HEK293 (cell line): Measurements from ENCODE around the gene IFIT2.

Source experiments
- EGR2 ChIP-seq: fragments of 450-650 bp; formaldehyde crosslinking; IDR thresholded peaks from 2 replicates; pipeline ENCODE4 v1.5.1; 2016; ENCODE audit warnings: low read depth, missing biosample characterization, missing genetic modification characterization
- TF ChIP-seq, protein P1 (sequence below): fragments of 450-650 bp; formaldehyde crosslinking; IDR thresholded peaks from 2 replicates; pipeline ENCODE4 v1.5.1; 2016; ENCODE audit warnings: missing biosample characterization, missing genetic modification characterization

DNA sequence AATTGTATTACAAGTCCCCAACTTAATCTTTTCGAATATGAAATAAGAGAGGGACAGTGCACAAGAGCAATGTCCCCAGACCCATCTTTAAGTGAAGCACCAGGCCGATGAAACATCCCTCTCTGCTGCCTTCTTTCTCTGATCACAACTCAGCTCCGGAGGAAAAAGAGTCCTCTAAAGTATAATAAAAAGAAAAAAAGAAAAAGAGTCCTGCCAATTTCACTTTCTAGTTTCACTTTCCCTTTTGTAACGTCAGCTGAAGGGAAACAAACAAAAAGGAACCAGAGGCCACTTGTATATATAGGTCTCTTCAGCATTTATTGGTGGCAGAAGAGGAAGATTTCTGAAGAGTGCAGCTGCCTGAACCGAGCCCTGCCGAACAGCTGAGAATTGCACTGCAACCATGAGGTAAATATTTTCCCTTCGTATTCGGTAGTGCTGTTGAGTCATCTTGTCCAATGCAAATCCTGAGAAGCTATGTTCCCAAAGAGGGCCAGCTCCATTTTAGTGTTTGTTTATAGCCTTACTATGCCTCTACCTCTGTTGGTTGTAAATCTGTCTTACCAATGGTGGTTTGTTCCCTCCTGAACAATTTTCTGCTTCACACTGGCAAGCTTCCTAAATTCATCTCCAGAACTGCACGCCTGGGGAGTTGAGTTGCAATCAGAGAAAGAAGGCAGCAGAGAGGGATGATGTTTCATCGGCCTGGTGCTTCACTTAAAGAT, at the start of gene IFIT2:
- TF ChIP-seq EGR2 (tag by site-specific recombination): no peak
- TF ChIP-seq, protein P1, sequence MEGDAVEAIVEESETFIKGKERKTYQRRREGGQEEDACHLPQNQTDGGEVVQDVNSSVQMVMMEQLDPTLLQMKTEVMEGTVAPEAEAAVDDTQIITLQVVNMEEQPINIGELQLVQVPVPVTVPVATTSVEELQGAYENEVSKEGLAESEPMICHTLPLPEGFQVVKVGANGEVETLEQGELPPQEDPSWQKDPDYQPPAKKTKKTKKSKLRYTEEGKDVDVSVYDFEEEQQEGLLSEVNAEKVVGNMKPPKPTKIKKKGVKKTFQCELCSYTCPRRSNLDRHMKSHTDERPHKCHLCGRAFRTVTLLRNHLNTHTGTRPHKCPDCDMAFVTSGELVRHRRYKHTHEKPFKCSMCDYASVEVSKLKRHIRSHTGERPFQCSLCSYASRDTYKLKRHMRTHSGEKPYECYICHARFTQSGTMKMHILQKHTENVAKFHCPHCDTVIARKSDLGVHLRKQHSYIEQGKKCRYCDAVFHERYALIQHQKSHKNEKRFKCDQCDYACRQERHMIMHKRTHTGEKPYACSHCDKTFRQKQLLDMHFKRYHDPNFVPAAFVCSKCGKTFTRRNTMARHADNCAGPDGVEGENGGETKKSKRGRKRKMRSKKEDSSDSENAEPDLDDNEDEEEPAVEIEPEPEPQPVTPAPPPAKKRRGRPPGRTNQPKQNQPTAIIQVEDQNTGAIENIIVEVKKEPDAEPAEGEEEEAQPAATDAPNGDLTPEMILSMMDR (tag by site-specific recombination): no peak
